ENCODE measurements around the gene ANKRD23.
A peak's percentile ranks its signal among the peaks of the same experiment; 100 is the strongest.

Gene ANKRD23

GRCh38 chr2:96859099-96859649 lies 15.4 kb upstream of the ANKRD23 start:
- CTCF ChIA-PET = interaction anchor here (1.1 to 10.4 kb wide), 9 partner anchors 9 to 103 kb away, joined by 3 to 153 read pairs (median 9); partner anchors contain the start of genes CNNM3 and SEMA4C
- no peak for DNase-seq (ENCODE audit: low read depth, low spot score)
- TF ChIP-seq CTCF (IDR thresholded peaks at IDR 0.05; ENCODE audit: insufficient read depth, low read length, missing control alignments) = no peak
- H3K4me3 ChIP-seq (ENCODE audit: low read depth, low read length) = peak overlapping the region; percentile 3; the same call in 1 of the 2 replicates
- POLR2A ChIA-PET = interaction anchor here (0.7 to 2.9 kb wide), 3 partner anchors 8 to 333 kb away, joined by 3 to 22 read pairs (median 3); no protein-coding TSS in a partner anchor

- TF ChIP-seq CTCF (IDR thresholded peaks at IDR 0.05; ENCODE audit: insufficient read depth, low read length, missing control alignments) = peak; percentile 85
- peak; percentile 81 for DNase-seq (ENCODE audit: low read depth, low spot score)
- H3K4me3 ChIP-seq (ENCODE audit: low read depth, low read length) = peak within 1 kb of the TSS; percentile 80
- ChIA-PET POLR2A (interaction anchor here (0.6 to 2.9 kb wide), 7 partner anchors 10 to 254 kb away, joined by 3 to 22 read pairs (median 4); partner anchors contain the start of gene ANKRD23), CTCF (interaction anchor here (0.6 to 10.4 kb wide), 37 partner anchors 10 to 451 kb away, joined by 3 to 153 read pairs (median 4); partner anchors contain the start of genes ANKRD36, CNNM3, CNNM4 and SEMA4C)
These were observed 14.0 kb upstream of the ANKRD23 start, which contains the start of gene ANKRD39 for GRCh38 chr2:96857667-96858372. Gene ANKRD39, minus strand, starts transcription at chr2:96858016. Its CDS starts 29 bp downstream, at chr2:96857987.

- no peak for TF ChIP-seq CTCF (IDR thresholded peaks at IDR 0.05; ENCODE audit: insufficient read depth, low read length, missing control alignments)
- no peak for DNase-seq (ENCODE audit: low read depth, low spot score)
These were observed 13.2 kb upstream of the ANKRD23 start for GRCh38 chr2:96856776-96857666.

GRCh38 chr2:96853321-96853720 lies 9.5 kb upstream of the ANKRD23 start:
- POLR2A ChIA-PET = no interaction called here

More at GRCh38 chr2:96856776-96857666, 13.2 kb upstream of the ANKRD23 start:
- H3K4me3 ChIP-seq (ENCODE audit: low read depth, low read length) = peak overlapping the region; percentile 80
- CTCF ChIA-PET = interaction anchor here (0.6 to 10.4 kb wide), 33 partner anchors 10 to 327 kb away, joined by 3 to 153 read pairs (median 4); partner anchors contain the start of genes ANKRD36, CNNM3, CNNM4 and SEMA4C
- POLR2A ChIA-PET = interaction anchor here (0.6 to 2.9 kb wide), 6 partner anchors 11 to 255 kb away, joined by 3 to 22 read pairs (median 4); partner anchors contain the start of gene ANKRD23

GRCh38 chr2:96852667-96853066 lies 8.8 kb upstream of the ANKRD23 start:
- DNase-seq (ENCODE audit: low read depth, low spot score) = no peak
- no peak for TF ChIP-seq CTCF (IDR thresholded peaks at IDR 0.05; ENCODE audit: insufficient read depth, low read length, missing control alignments)
- ChIA-PET CTCF (interaction anchor here (0.7 to 1.9 kb wide), 4 partner anchors 16 to 100 kb away, joined by 3 to 6 read pairs (median 3); no protein-coding TSS in a partner anchor), POLR2A (interaction anchor here (0.7 kb wide), 1 partner anchor 511 kb away, joined by 3 read pairs; no protein-coding TSS in a partner anchor)
- H3K4me3 ChIP-seq (ENCODE audit: low read depth, low read length) = no peak overlapping the region

More at GRCh38 chr2:96853321-96853720, 9.5 kb upstream of the ANKRD23 start:
- CTCF ChIA-PET = interaction anchor here (0.7 to 1.9 kb wide), 3 partner anchors 15 to 99 kb away, joined by 3 to 6 read pairs (median 3); no protein-coding TSS in a partner anchor
- H3K4me3 ChIP-seq (ENCODE audit: low read depth, low read length) = no peak overlapping the region
- no peak for DNase-seq (ENCODE audit: low read depth, low spot score)
- TF ChIP-seq CTCF (IDR thresholded peaks at IDR 0.05; ENCODE audit: insufficient read depth, low read length, missing control alignments) = no peak
